GM06990 (cell line): ENCODE results near the gene EIF4E2.

Source experiments
- DNase-seq: peaks from one replicate; pipeline ENCODE4 v3.0.0-alpha.2; 2011; ENCODE audit not compliant: insufficient read length; ENCODE audit errors: extremely low read depth
- H3K27me3 ChIP-seq: replicated peaks from 2 replicates; pipeline ENCODE4 v1.6.0; 2011; ENCODE audit warnings: low read length; ENCODE audit not compliant: control insufficient read depth, insufficient read depth
- H3K36me3 ChIP-seq: 2 replicates; pipeline ENCODE4 v1.5.1; 2011; ENCODE audit warnings: low read length; ENCODE audit not compliant: control insufficient read depth, insufficient read depth
- H3K4me3 ChIP-seq: replicated peaks from 2 replicates; pipeline ENCODE4 v1.5.1; 2011; ENCODE audit warnings: low read depth, mild to moderate bottlenecking, control low read depth, low read length
- CTCF ChIP-seq: IDR thresholded peaks from 2 replicates; pipeline ENCODE4 v1.5.1; 2011; ENCODE audit warnings: low read length, control low read depth, mild to moderate bottlenecking, inconsistent platforms; ENCODE audit not compliant: insufficient read depth, poor library complexity, severe bottlenecking

The EIF4E2 gene

GRCh38 chr2:232613538-232614134 is 63.1 kb downstream of the EIF4E2 start:
- no peaks in the 10 kb centered on the region for H3K36me3 ChIP-seq
- H3K27me3 ChIP-seq, result no peaks in the 10 kb centered on the region
- no peak for TF ChIP-seq CTCF
- H3K4me3 ChIP-seq, result no peak overlapping the region
- DNase-seq, result no peak

- Histone ChIP-seq H3K27me3 (no peaks in the 10 kb centered on the region), H3K36me3 (no peaks in the 10 kb centered on the region), H3K4me3 (no peak overlapping the region)
- DNase-seq, result no peak
- TF ChIP-seq CTCF, result no peak
Observed at GRCh38 chr2:232615339-232615738, 64.8 kb downstream of the EIF4E2 start.
